Stimulated activated CD4-positive, alpha-beta T cell treated with anti-CD3 and anti-CD28 coated beads, Interleukin-4, amount 100 ng/mL, for 24 hours (primary cell): ENCODE results near the gene TMEM63A.
A peak's percentile ranks its signal among the peaks of the same experiment; 100 is the strongest.

Source experiments
- DNase-seq: peaks from one replicate; pipeline ENCODE4 v3.0.0-alpha.2; 2020

TMEM63A gene

DNA sequence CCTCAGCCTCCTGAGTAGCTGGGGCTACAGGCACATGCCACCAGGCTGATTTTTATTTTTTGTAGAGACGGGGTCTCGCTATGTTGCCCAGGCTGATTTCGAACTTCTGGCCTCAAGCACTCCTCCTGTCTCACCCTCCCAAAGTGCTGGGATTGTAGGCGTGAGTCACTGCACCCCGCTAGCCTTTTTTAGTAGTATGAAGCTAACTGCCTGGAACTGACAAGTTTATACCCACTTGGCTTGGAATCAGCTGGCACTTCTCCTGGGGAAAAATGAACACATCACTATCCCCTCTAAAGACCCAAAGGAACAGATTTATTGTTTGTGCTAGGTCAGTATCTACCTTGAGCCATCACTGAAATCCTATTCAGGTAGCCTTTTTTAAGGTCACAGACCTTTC, 19.0 kb downstream of the TMEM63A start:
- DNase-seq, result no peak

DNA sequence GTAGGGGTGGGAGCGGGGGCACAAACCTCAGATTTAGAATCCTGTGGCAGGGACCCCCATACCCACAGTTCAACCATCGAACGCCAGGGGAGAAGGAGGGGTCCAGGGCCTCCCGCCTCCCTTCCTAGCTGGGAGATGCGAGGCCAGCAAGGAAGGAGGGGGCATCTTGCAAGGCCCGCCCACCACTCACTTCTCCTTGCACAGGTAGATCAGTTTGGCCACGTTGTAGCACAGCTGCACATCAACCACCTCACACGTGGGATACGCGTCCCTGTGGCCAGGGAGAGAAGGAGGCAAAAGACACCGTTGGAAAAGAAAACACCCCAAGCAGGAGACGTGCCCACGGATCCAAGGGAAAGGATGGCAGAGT, 19.6 kb downstream of the TMEM63A start:
- DNase-seq, result no peak

DNA sequence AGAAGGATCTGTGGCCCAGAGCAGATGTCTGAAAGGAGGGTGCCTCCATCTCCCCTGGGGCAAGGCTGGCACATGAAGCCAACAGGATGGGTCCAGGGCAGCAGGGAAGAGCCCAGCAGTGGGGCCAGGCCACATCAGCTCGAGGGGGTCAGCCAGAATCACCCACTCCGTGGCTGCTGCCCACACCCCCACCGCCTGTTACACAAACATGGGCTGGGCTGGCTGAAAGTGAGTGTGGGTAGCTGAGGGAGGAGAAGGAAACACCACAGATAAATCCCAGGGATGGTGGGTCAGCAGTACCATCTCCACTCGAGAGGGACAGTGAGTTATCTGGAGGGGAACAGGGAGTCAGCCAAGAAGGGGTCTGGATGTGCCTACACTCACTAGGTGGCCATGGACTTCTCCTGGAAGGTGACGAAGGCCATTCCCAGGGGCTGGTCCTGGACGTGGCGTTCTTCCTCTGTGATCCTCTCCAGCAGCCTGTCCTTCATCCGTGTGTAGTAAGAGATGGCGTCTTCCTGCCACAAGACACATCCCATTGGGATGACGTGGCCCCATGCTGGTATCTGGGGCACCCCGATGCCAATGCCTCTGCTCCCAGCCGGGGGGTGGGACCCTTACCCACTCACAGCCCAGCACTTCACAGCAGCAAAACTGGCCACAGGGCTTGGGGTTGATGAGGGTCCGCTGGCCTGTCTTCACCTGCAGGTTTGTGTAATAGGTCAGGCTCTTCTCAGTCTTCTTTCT, 20.2 kb downstream of the TMEM63A start:
- no peak for DNase-seq

DNA sequence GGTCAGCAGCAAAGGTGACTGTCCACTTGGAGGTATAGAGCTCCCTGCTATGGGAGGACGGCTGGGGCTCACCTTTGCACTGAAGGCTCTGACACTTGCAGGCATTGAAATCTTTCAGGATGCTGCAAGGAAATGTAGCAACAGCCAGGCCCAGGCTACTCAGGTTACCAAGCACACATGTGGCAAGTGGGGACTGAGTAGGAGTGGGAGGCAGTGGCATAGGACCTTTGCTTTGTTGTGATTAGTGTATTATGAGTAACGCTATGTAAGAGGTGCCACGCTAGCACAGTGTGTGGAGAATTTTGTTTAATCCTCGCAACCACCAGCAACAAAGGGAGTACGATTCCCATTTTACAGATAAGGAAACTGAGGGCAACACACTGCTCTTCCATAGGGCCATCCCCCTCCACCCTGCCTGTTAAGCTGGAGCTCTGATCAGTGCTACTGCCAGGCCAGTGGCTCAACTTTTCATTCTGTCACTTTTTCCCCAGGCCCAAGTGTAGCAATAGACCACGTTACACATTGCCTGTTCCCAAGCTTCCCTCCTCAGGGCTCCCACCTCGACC, 21.2 kb downstream of the TMEM63A start:
- no peak for DNase-seq

DNA sequence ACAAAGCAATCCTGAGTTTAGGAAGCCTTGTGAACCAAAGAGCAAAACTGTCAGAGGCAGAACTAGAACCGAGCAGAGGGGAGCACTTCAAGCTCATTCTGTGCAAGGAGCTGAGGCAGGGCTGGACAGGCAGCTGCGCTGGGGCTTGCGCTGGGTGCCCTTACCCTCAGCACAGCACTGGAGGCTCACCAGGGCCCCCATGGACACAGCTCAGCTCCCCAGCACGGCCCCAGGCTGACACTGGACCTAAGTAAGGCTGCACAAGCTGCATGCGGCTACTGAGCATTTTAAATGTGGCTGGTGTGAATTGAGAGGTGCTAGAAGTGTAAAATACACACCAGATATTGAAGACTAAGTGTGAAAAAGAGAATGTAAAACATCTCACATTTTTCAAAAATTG, 22.1 kb downstream of the TMEM63A start:
- DNase-seq, result no peak

DNA sequence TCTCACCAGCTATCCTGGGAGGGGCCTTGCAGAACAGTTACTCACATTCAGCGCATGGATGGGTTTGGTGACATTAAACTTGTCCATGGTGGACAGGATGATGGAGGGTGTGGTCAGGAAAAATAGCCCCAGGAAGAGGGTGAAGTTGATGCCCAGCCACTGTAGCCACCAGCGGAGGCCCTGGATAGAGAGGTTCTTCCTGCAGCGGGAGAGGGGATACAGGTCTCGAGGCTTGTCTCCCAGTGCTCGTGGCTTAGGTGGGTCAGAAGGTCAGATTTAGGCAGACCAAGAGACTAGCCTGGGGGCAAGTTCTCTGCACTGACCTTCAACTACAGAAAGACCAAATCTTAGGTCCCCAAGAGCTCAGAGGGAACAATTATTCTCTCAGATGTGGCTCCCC, 23.0 kb downstream of the TMEM63A start:
- no peak for DNase-seq

DNA sequence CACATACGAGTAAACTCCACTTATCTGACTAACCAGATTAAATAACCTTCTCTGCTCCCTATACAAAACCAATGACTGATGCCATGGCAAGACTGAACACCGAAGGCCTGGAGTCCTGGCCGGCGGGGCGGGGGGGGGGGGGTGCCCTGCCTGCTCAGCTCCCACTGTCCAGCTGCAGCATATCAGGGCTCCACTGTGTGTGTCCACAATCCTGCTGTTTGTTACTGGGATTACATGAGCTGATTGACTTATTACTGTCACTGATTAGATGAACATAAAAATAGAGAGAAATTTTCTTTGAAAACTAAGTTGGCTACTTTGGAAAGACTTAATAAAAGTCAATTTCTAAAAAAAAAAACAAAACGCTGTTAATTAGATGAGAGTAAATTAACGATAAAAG, 24.9 kb downstream of the TMEM63A start:
- DNase-seq, result no peak

DNA sequence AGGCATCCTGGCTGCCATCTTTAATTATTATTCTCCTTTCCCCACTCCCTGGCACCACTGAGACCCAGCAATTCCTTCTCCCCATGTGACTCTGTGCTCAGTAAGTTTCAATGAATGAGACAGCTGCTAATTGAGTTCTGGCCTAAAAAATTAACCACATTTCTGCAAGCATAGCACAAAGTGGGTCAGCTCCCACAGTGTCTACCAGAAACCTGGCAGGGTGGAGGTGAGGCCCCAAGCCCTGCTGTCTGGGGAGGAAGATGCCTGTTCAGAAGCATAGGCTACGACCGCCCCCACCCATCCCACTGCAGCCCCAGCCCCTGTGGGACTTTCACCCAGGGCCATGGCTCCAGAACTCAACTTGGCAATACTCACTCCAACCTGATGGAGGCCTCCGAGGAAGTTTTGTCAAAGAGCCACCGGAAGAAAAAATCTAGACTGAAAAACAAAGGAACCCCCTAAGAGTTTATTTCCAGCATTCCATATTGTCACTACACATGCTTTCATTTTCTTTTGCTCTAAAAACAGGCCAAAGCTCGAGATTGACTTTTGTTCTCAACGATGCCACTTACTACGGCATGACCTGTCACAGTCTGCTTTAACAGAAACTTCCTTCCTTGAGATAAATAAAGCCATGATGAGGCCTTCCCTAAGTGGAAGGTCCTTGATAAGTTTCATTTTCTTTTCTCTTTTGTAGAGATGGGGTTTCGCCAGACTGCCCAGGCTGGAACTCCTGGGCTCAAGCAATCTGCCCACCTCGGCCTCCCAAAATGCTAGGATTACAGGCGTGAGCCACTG, 26.5 kb downstream of the TMEM63A start:
- DNase-seq, result no peak

DNA sequence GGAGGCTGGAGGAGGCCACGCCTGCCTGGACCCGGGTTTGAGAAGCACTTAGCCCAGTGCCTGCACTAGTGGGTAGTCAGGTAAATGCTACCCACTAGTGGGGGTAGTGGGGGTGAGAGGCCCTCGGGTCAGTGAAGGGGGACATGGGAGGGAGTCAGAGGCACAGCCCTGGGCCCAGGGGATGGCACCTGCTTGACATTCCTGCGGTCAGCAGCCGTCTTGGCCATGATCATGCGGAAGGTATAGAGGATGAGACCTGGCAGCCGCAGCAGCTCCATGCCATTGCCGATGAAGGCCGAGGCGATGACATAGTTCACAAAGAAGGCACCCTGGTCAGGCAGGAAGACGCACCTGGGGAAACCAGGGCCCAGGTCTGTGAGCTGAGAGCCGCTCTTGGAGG, 28.7 kb downstream of the TMEM63A start:
- no peak for DNase-seq

DNA sequence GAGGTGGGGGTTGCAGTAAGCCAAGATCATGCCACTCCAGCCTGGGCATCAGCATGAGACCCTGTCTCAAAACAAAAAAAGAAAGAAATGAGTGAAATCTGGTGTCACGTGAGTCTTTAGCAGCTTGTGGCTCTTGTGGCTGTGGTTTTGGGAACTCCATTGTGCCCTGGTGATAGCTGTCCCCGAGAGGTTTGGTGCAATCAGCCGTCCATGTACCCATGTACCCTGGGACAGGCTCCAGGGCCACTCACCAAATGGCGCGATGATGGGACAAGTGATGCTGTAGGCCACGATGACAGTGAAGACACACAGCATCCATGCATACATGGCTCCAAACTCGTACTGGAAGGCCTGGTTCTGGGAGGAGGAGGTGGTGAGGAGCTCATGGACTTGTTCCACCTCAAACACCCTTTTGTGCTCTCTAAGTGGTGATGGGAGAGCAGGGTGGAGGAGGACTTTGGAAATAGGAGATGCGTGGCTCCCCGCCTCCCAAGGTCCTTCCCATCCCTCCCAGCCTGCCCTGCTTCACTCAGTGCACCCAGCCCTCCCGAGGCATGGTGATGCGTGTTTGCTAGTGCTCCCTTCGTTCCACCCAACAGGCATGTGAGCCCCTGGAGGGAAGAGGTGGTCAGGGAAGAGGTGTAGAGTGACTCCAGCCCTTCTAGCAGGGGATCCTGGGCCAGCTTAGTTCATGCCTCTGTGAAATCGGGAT, 29.6 kb downstream of the TMEM63A start:
- DNase-seq, result no peak

DNA sequence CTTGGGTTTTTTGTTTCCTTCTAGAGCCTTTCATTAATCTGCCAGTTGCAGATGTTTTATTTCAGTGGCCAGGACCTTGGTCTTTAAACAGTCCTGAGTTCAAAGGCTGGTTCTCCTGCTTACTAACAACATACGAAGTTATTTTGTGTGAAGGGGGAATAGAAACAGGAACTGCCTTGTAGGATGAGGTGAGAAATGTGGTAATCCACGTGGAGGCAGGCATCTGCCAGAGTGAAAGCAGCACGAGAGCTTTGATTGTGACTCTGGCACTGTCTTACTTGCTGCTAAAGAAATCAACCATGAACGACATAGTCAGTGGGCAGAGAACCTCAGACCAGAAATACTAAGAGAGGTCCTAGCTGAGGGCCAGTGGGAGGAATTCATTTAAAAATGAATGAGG, 30.4 kb downstream of the TMEM63A start:
- peak; percentile 24 for DNase-seq

DNA sequence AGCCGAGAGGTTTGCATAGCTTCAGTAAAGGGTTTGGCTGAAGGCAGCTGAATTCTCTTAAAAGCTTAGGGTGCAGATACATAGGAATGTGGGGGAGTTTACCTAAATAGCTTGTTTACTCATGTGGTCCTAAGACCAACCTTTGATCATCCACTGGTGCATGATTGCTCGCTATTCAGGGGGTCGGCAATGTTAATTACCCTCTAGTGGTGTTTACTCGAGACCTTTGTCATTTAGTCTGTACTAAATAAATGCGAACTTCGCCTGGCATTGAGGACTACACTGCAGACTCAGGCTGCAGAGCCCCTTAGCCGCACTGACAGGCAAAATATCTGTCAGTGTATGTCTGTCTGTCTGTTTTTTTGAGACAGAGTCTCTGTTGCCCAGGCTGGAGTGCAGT, 31.8 kb downstream of the TMEM63A start:
- DNase-seq, result no peak

DNA sequence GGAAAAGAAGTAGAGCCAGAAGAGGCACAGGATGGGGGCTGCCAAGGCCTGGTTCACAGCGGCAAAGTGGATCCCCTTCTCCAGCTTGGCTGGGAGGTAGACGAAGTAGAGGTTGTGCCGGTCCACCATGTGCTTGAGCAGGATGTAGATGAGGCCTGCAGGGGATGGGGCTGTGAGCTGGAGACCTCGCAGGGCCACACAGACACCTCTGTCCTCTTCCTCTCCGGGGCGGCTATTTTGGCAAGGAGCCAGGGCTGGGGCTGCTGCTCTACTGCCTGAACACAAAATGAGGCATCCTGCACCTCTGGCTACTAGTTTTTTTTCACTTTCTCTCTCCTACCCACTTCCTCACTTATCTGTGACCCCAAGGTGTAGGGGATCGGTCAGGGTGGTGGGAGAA, 32.3 kb downstream of the TMEM63A start:
- no peak for DNase-seq

DNA sequence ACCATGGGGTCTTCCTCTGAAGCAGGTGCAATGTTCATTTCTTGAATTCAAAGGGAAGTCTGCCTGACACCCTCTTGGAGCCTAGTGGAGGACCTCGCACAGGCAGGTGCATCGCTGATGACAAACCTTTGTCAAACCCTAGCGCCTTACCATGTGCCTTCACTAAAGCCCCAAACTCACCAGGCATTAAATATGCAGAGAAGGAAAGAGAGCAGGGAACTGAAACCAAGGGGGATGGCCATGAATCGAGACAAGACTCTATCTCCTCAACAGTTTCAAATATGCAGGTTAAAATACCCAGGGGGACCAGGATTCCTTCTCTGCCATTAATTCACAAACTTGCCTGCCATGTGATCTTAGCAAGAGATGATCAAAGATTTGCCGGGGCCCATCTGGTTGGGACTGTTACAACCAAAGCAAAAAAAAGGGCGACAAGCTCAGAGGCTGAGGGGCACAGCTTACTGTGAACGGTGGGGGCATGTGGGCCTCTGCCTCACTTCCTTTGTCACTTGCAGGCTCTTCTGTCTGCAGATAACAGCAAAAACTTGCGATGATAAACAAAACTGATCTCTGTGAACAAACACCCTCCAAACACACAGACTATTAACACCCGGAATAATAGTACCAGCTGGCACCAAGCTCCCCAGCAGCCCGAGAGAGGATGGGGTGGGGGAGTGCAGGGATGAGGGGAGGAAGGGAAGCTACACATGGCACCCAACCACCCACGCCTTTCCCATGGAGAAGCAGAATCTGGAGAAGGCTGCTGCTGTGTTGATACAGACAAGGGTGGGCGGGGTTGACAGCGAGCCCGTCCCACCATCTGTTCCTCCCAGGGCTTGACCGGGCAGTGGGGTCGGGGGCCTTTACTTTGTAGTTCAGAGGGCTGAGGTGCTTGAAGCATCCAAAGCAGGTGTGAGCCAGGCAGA, 33.9 kb downstream of the TMEM63A start:
- DNase-seq, result no peak

DNA sequence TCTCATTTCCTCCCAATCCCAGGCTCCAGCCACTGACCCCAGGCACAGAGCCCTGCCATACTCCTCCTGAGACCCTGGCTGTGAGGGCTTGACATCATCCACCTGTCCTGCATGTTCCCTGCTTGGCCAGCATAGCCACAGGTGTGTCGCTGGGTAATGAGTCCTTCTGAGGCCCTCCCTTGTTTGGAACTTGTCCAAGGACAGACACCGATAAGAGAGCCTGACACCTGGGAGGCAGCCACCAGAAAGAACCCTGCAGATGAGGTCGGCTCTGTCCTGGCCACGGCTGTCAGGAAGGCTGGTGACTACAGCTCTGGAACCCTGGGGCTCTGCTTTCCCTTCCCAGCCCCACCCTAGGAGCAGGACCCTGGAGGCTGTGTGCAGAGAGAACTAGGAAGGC, 34.6 kb downstream of the TMEM63A start:
- no peak for DNase-seq

DNA sequence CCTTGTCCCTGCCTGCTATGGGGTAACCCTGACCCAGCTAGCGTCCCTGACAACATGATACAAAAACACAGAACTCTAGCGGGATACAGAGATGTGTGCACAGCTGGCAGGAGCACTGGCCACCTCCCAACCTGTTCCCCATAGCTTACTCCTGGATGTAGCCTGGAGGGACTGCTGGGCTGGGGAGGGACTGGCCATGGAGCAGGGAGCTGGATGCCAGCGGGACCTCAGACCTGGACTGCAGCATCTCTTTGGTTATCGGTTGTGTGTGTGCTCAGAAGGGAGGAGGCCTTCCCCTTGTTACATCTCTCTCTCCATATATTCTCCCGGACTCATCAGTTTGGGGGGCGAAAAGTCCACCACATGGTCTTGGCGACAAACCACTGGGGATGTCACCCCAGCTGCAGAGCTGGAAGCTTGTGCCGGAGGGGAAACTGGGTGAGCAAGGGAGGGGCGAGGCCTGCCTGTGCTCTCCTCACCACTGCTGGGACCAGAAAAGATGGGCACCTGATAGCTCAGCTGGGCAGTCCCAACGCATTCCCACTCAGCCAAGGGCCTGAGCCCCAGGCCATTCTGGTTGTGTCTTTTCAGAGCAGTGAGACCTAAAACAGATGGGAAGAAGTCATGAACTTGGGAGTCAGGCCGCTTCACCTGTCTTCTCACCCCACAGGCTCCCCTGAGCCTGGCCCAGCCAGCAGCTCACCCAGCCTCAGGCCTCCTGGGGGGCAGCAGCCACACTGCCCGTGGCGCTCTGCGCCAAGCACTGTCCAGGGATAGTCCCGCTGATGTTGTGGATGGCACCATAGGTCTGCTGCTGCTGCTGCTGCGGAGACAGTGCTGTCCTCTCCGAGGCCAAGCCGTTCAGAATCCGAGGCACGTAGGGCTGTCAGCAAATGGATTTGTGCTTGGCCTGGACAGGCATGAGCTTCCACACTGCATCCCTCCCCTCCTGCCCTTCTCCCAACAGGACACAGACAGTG, 35.6 kb downstream of the TMEM63A start:
- DNase-seq, result no peak

DNA sequence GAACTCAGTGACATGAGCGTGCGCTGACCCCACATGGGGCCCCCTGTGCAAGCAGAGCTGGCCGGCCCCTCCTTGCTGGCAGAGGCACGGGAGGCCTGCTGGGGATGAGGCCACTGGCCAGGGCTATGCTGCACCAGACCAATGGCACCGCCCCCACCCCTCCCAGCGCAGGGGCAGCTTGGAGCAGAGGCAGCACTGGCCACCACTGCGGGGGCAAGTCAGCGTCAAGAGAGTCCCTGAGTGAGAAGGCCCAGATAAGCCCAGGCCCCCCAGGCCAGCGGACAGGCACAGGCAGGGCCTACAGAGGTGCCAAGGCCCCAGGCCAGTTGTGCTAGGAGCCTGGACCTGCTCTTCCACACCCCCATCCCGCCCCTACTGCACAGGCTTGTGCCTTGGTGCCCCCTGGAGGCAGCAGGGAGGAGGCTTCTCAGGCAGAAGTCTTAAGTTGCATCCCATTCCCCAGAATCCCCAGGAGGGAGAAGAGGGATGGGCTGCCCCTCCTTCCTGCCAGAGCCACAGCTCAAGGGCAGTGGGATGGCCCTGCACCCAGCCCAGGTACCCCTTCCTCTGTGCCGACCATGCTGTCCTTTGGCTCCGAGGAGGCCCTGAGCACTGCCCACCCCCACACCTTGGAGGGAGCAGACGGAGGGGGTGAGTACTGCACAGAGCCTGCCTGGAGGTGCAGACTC, 36.5 kb downstream of the TMEM63A start:
- DNase-seq, result peak; percentile 39

DNA sequence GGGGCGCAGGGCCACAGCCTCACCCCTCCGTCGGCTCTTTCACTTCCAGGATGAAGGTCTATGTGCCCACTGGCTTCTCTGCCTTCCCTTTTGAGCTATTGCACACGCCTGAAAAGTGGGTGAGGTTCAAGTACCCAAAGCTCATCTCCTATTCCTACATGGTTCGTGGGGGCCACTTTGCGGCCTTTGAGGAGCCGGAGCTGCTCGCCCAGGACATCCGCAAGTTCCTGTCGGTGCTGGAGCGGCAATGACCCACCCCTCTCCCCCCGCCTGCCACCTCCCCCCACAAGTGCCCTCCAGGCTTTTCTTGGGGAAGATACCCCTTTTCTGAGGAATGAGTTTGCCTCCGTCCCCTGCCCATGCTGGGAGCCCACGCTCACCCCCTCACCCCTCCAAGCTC, 37.1 kb downstream of the TMEM63A start:
- no peak for DNase-seq

DNA sequence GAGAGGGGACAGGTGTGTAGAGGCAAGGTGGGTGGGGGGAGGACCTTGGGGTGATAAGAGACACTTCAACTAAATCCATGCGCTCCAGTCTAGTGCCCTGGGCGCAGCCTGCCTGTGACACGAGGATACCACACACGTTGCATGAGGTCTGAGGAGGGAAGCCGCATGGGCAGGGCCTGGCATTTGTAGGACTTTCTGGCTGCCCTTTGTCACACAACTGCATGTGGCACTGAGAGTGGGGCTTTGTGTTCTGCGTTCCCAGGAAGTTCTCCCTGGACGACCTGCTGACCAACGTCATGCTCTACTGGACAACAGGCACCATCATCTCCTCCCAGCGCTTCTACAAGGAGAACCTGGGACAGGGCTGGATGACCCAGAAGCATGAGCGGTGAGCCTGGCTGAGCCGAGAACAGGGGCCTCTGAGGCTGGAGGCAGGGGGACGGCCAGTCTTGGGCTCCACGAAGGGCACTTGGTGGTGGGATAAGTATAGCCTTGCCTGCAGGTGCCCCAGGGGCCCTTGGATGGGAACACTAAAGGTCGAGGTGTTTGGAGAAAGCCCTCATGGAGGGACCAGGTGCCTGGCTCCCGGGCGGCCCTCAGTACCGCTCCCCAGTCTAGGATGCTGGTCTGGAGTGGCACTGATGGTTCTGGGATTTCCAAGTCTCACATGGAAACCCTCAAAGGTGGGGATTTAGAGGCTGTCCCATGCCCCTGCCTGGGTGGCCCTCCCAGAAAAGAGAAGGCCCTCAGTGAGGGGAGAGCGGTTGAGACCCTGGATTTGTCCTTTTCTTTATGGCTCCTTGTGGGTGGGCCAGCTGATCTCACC, 37.7 kb downstream of the TMEM63A start:
- DNase-seq, result no peak

DNA sequence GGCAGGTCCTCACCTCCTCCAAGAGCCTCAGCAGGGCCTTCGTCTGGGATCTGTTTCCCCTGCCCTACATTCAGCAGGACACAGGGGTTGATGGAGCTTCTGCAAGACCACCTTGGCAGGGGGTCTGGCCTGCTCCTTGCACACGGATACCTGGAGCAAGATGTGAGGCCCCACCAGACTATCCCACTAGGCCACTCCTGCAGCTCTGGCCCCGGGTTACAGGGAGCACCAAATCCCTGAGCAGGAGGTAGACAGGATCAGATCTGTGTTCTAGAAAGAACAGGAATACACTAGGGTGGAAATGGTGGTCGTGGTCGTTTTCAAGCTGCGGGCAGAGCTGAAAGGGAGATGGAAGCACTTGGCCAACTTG, 38.8 kb downstream of the TMEM63A start:
- no peak for DNase-seq
